PC-3 (cell line): Measurements from ENCODE around the gene GALNT13.

Experiments
- EZH2 ChIP-seq: fragments of 300-600 bp; sonication (generic); IDR thresholded peaks from one replicate; pipeline ENCODE4 v1.6.1; 2017; ENCODE audit warnings: antibody characterized with exemption, mild to moderate bottlenecking, low read length; ENCODE audit not compliant: unreplicated experiment
- EZH2phosphoT487 ChIP-seq: fragments of 300-600 bp; sonication (generic); IDR thresholded peaks from 2 replicates; pipeline ENCODE4 v1.6.1; 2018; ENCODE audit warnings: mild to moderate bottlenecking, antibody characterized with exemption, low read length, borderline replicate concordance
- TF ChIP-seq, protein P1 (sequence below): fragments of 300-600 bp; sonication (generic); conservative IDR thresholded peaks from 2 replicates; pipeline ENCODE4 v1.5.1; 2017; ENCODE audit warnings: antibody characterized with exemption, low read depth, mild to moderate bottlenecking, low read length

DNA sequence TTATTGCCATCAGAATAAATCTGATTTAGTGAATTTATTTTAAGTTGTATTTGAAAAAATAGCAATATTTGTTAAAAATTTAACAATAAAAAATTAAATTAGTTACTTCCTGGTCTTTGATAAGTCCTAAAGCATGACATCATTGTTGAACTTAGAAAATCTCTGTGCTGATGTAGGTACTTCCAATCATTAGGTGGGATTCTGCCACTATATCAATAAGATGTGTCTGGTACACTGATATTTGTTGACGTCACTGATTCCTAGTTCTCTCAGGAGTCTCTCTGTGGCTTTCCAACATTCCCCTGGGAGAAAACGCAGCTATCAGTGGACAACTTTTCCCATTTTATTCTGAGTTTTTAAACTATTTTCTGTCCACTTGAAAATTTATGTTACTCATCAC lies 143.5 kb downstream of the GALNT13 start:
- TF ChIP-seq, protein P1, sequence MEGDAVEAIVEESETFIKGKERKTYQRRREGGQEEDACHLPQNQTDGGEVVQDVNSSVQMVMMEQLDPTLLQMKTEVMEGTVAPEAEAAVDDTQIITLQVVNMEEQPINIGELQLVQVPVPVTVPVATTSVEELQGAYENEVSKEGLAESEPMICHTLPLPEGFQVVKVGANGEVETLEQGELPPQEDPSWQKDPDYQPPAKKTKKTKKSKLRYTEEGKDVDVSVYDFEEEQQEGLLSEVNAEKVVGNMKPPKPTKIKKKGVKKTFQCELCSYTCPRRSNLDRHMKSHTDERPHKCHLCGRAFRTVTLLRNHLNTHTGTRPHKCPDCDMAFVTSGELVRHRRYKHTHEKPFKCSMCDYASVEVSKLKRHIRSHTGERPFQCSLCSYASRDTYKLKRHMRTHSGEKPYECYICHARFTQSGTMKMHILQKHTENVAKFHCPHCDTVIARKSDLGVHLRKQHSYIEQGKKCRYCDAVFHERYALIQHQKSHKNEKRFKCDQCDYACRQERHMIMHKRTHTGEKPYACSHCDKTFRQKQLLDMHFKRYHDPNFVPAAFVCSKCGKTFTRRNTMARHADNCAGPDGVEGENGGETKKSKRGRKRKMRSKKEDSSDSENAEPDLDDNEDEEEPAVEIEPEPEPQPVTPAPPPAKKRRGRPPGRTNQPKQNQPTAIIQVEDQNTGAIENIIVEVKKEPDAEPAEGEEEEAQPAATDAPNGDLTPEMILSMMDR, result no peak
- no peak for TF ChIP-seq EZH2phosphoT487
- no peak for TF ChIP-seq EZH2
